ENCODE results near the gene RAET1E. TPM values are rescaled to one million over a fixed set of nuclear protein-coding genes. Genes with fewer than 3 reads are reported as not detected.

RAET1E gene
- total and polyA plus RNA-seq, 9 of the 15 experiments (the other 6 are each of a cell fraction or from before 2014, with no cell fraction given), result not detected

DNA sequence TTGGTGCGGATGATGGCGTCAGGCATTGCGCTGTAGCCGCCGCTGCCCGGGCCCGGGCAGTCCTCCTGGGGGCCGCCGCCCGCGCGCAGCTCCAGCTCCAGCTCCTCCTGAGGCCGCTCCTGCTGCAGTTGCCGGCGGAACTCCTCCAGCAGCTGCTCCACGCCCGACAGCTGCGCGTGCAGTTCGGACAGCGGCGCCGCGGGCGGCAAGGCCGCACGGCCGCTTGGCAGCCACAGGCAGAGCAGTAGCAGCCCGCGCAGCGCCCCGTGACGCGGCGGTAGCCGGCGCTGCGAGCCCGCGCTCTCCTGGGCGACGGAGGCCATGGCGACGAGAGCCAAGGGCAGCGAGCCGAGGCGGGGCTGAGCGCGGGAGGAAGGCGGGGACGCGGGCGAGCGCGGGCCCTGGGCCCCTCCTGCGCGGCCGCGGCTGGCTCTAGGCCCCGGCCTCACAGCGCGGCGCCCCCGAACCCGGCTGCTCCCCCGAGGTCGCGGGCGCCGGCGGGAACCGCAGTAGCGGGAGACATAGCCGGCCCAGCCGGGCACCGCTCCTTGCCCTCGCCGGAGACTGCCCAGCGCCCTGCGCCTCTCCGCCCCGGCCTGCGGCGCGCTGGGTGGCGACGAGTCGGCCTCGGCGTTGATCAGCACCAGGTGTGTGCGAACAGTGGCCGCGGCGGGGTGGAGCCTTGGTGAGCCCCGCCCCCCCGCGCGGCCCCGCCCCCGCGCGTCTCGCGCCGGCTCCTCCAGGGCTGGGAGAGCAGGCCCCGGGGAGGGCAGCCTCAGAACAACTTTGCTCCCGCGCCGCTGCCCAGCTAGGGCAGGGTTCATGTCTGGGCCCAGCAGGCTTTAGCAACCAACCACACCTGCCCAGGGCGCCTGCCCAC is 34.0 kb downstream of the RAET1E start, which contains the start of gene LRP11 (continued):
- TF ChIP-seq CEBPZ (IDR thresholded peaks at IDR 0.05; ENCODE audit: borderline replicate concordance, low read depth, low read length) (no peak), ZNF717 (CRISPR knock-in tag; IDR thresholded peaks at IDR 0.05) (no peak), MAFF (IDR thresholded peaks at IDR 0.05; ENCODE audit: low read length) (no peak), U2AF2 (optimal IDR thresholded peaks at IDR 0.05; ENCODE audit: low read depth, low read length) (no peak), ZNF592 (IDR thresholded peaks at IDR 0.05) (0 out of 2 replicates have a peak, but pooled peaks have one; percentile 39), PHF8 (IDR thresholded peaks at IDR 0.05; ENCODE audit: borderline replicate concordance, low read length) (peak; percentile 59; the same call in 1 of the 2 replicates), HDAC1 (IDR thresholded peaks at IDR 0.05) (no peak), ZBTB1 (CRISPR knock-in tag; IDR thresholded peaks at IDR 0.05; ENCODE audit: borderline replicate concordance, low read depth) (peak; percentile 22; the same call in 1 of the 2 replicates), SP1 (CRISPR knock-in tag; IDR thresholded peaks at IDR 0.05) (no peak), RBM34 (IDR thresholded peaks at IDR 0.05; ENCODE audit: borderline replicate concordance, insufficient read depth, low read length) (no peak)
- TF ChIP-seq, protein P1, sequence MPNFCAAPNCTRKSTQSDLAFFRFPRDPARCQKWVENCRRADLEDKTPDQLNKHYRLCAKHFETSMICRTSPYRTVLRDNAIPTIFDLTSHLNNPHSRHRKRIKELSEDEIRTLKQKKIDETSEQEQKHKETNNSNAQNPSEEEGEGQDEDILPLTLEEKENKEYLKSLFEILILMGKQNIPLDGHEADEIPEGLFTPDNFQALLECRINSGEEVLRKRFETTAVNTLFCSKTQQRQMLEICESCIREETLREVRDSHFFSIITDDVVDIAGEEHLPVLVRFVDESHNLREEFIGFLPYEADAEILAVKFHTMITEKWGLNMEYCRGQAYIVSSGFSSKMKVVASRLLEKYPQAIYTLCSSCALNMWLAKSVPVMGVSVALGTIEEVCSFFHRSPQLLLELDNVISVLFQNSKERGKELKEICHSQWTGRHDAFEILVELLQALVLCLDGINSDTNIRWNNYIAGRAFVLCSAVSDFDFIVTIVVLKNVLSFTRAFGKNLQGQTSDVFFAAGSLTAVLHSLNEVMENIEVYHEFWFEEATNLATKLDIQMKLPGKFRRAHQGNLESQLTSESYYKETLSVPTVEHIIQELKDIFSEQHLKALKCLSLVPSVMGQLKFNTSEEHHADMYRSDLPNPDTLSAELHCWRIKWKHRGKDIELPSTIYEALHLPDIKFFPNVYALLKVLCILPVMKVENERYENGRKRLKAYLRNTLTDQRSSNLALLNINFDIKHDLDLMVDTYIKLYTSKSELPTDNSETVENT (CRISPR knock-in tag; IDR thresholded peaks at IDR 0.05), result peak; percentile 73

Measured in K562 (cell line).